NCI-H345 treated with DMSO at 0.1 percent for 48 hours (cell line): Measurements from ENCODE around the gene RASL10B.

Experiments used
- DNase-seq: peaks from one replicate; lab custom pipeline; 2025; ENCODE audit not compliant: unreplicated experiment; lab: John Stamatoyannopoulos, UW

The RASL10B gene

DNA sequence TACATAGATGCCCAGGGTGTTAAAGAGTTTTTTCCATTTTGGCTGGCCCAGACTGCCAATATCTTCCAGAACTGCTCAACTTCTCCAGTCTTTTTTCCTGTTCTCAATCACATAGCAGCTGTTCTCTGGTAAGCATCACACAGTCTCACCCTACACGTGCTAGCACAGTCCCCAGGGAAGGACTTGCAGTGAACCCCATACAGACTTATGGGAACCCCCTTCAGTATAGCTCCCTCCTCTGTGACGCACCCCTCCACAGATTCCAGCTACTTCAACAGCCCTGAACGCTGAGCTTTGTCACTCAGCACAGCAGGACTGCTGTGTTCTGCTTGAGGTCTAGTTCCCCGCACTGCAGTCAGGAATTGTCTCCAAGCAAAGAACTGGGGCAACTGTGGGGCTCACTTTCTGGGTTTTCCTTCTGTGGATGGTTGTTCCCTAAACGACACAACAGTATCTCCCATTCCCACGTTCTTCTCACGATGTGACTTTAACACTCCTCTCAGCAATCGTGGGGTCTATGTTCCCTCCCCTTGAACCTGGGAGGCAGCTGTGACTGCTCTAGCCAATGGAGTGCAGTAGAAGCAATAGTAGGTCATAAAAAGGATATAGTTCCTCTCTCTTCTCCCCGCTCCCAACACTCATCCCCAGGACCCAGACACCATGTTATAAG is 60.4 kb downstream of the RASL10B start:
- no peak for DNase-seq
